OCI-LY7 (cell line): ENCODE measurements around the gene CDH12. TPM values are rescaled to one million over a fixed set of nuclear protein-coding genes. Genes with fewer than 3 reads are reported as not detected.

Experiments
- BruUV-seq: library from RNA; stranded (reverse); fragments of 400-500 nt; replicated peaks from 2 replicates; lab custom pipeline; 2021; lab: Mats Ljungman, UMichigan
- CTCF ChIA-PET: fragments of 300-600 bp; sonication (Branson Sonifier 250); formaldehyde crosslinking; loops from one replicate; lab custom pipeline; 2022; ENCODE audit warnings: antibody characterized with exemption; ENCODE audit not compliant: unreplicated experiment; lab: Charles Lee
- POLR2A ChIA-PET: fragments of 300-600 bp; sonication (Branson Sonifier 250); formaldehyde crosslinking; loops from one replicate; lab custom pipeline; 2022; ENCODE audit warnings: antibody characterized with exemption; lab: Charles Lee
- DNase-seq: peaks from one replicate; pipeline ENCODE4 v3.0.0-alpha.2; 2015; ENCODE audit warnings: low spot score
- H2AFZ ChIP-seq: fragments of 200-600 bp; sonication (generic), shearing (Covaris generic); 2 replicates; pipeline ENCODE4 v1.6.1; 2014; ENCODE audit warnings: mild to moderate bottlenecking, antibody characterized with exemption, low read length, moderate library complexity
- H3K27ac ChIP-seq: fragments of 200-600 bp; sonication (generic); 2 replicates; pipeline ENCODE4 v1.5.1; 2014; ENCODE audit warnings: mixed run types, low read depth, mild to moderate bottlenecking, moderate library complexity, low read length, inconsistent platforms; ENCODE audit not compliant: poor library complexity, severe bottlenecking
- H3K36me3 ChIP-seq: fragments of 200-600 bp; sonication (generic); 2 replicates; pipeline ENCODE4 v1.6.1; 2014; ENCODE audit warnings: mild to moderate bottlenecking, antibody characterized with exemption, low read length, moderate library complexity, mixed read lengths; ENCODE audit not compliant: insufficient read depth
- H3K4me1 ChIP-seq: fragments of 200-600 bp; sonication (generic); 2 replicates; pipeline ENCODE4 v1.5.1; 2014; ENCODE audit warnings: mild to moderate bottlenecking, low read length; ENCODE audit not compliant: insufficient read depth, poor library complexity, severe bottlenecking
- H3K4me2 ChIP-seq: fragments of 200-600 bp; sonication (generic); 2 replicates; pipeline ENCODE4 v1.6.1; 2014; ENCODE audit warnings: mild to moderate bottlenecking, low read length
- H3K4me3 ChIP-seq: fragments of 200-600 bp; sonication (generic); 2 replicates; pipeline ENCODE4 v1.5.1; 2014; ENCODE audit warnings: mild to moderate bottlenecking, low read depth, low read length; ENCODE audit not compliant: poor library complexity, severe bottlenecking
- H3K79me2 ChIP-seq: fragments of 200-600 bp; sonication (generic); 2 replicates; pipeline ENCODE4 v1.6.1; 2016; ENCODE audit warnings: low read depth, mild to moderate bottlenecking, low read length, moderate library complexity, mixed read lengths; ENCODE audit not compliant: insufficient read depth
- H3K9me2 ChIP-seq: fragments of 200-600 bp; sonication (generic); 2 replicates; pipeline ENCODE4 v1.6.1; 2016; ENCODE audit warnings: mild to moderate bottlenecking, low read length, mixed read lengths; ENCODE audit not compliant: insufficient read depth
- H3K9me3 ChIP-seq: fragments of 200-600 bp; sonication (generic); 2 replicates; pipeline ENCODE4 v1.6.1; 2014; ENCODE audit warnings: mild to moderate bottlenecking, mixed run types, low read length, mixed read lengths
- H4K20me1 ChIP-seq: fragments of 200-600 bp; sonication (generic); 2 replicates; pipeline ENCODE4 v1.6.1; 2014; ENCODE audit warnings: mild to moderate bottlenecking, antibody characterized with exemption, low read length, moderate library complexity, mixed read lengths; ENCODE audit not compliant: insufficient read depth
- EZH2phosphoT487 ChIP-seq: fragments of 200-600 bp; sonication (generic); IDR thresholded peaks from 2 replicates; pipeline ENCODE4 v1.6.1; 2018; ENCODE audit warnings: low read depth, borderline replicate concordance, mild to moderate bottlenecking, mixed run types, antibody characterized with exemption, low read length, moderate library complexity, mixed read lengths
- intact Hi-C: fragments of 100-400 bp; cut with micrococcal nuclease; formaldehyde crosslinking; loops from one replicate; pipeline ENCODE4 v1.10.0; 2022; ENCODE audit not compliant: unreplicated experiment
- total RNA-seq, 2 experiments: library from RNA; depleted of rRNA in 1 of 2; stranded (reverse); fragments of >200 nt in 1 of 2; shearing (Covaris generic) in 1 of 2; gene quantifications; 2 replicates each; pipeline ENCODE4 v1.2.3, GENCODE V29; 2014 to 2022
- TF ChIP-seq, protein P1 (sequence below): fragments of 200-600 bp; sonication (generic); conservative IDR thresholded peaks from 2 replicates; pipeline ENCODE4 v1.5.1; 2014; ENCODE audit warnings: mild to moderate bottlenecking, antibody characterized with exemption, low read length, moderate library complexity, mixed read lengths

The CDH12 gene
- total RNA-seq, 2 experiments from 2014 or later = not detected

DNA sequence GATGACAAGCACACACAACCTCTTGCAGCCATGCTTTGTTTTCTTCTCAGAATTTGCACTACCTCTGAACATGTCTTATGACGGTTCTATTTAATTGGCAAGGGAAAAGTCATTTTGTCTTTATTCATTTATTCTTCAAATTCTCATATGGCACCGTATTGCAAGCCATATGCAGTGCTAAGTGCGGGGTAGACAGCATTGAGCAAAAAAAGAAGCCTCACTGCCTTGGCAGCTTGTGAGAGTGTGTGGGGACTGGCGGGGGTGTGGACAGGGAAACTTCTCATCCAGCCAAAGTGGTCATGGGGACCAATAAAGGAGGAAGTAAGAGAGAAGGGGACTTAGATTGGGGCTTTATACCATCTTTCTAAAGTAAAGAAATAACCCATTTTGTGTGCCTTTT lies 160.0 kb downstream of the CDH12 start:
- ChIA-PET CTCF (no interaction called here), POLR2A (no interaction called here)
- no peaks in the 10 kb centered on the region for H3K79me2 ChIP-seq
- no peaks in the 10 kb centered on the region for H3K36me3 ChIP-seq
- H2AFZ ChIP-seq = no peak overlapping the region
- intact Hi-C loops = no loop called here
- TF ChIP-seq EZH2phosphoT487 = no peak
- TF ChIP-seq, protein P1, sequence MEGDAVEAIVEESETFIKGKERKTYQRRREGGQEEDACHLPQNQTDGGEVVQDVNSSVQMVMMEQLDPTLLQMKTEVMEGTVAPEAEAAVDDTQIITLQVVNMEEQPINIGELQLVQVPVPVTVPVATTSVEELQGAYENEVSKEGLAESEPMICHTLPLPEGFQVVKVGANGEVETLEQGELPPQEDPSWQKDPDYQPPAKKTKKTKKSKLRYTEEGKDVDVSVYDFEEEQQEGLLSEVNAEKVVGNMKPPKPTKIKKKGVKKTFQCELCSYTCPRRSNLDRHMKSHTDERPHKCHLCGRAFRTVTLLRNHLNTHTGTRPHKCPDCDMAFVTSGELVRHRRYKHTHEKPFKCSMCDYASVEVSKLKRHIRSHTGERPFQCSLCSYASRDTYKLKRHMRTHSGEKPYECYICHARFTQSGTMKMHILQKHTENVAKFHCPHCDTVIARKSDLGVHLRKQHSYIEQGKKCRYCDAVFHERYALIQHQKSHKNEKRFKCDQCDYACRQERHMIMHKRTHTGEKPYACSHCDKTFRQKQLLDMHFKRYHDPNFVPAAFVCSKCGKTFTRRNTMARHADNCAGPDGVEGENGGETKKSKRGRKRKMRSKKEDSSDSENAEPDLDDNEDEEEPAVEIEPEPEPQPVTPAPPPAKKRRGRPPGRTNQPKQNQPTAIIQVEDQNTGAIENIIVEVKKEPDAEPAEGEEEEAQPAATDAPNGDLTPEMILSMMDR = no peak
- H3K4me2 ChIP-seq = no peak overlapping the region
- no peaks in the 10 kb centered on the region for H4K20me1 ChIP-seq
- no peaks in the 10 kb centered on the region for H3K4me1 ChIP-seq
- no peaks in the 10 kb centered on the region for H3K9me3 ChIP-seq
- H3K27ac ChIP-seq = no peak overlapping the region
- H3K4me3 ChIP-seq = no peak overlapping the region
- no TSS peak for BruUV-seq
- DNase-seq = no peak
- H3K9me2 ChIP-seq = no peaks in the 10 kb centered on the region; the same call in 1 of the 2 replicates

DNA sequence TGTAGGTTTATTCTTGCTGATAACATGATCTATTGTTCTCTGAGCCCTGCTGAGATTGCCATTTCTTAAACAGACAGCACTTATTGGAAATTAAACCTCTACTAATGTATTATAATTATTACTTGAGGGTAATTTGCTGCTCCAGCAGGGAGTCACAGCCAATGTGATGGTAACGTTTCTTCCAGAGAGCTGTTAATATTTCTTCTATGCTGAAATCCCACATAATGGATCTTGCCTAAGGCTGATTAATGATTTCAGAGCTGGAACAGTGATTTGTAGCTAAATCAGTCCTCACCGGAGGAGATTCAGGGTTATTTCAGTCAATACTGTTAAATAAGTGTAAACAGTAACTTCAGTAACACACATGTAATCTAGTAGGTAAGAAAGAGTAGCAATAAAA lies 170.1 kb downstream of the CDH12 start:
- POLR2A ChIA-PET = no interaction called here
- no peak overlapping the region for H2AFZ ChIP-seq
- DNase-seq = no peak
- H3K36me3 ChIP-seq = no peaks in the 10 kb centered on the region
- H3K4me1 ChIP-seq = no peaks in the 10 kb centered on the region
- H3K4me2 ChIP-seq = no peak overlapping the region
- no peak for TF ChIP-seq EZH2phosphoT487
- TF ChIP-seq, protein P1 = no peak
- BruUV-seq = no TSS peak
- no peaks in the 10 kb centered on the region for H3K9me3 ChIP-seq
- CTCF ChIA-PET = no interaction called here
- H3K4me3 ChIP-seq = no peak overlapping the region
- intact Hi-C loops = no loop called here
- H3K9me2 ChIP-seq = no peaks in the 10 kb centered on the region
- H3K27ac ChIP-seq = no peak overlapping the region
- H4K20me1 ChIP-seq = no peaks in the 10 kb centered on the region
- H3K79me2 ChIP-seq = no peaks in the 10 kb centered on the region

DNA sequence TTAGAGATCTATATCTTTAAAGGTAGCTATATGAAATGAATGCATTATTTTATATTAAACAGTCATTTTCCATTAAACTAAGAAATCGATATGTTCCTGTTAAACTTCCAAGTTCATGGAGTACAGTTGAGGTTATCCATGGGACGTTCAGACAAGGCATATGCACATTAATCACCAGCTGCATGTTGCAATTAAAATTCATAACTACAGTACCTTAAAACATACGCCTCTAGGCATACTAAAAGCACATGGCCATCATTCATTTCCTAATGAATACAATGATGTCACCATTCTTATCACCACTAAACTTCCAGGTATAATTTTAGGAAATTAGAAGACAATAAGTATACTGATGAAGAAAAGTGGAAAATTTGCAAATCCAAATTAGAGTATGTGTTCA lies 174.3 kb downstream of the CDH12 start:
- H3K4me1 ChIP-seq = no peaks in the 10 kb centered on the region
- no peaks in the 10 kb centered on the region for H3K79me2 ChIP-seq
- H3K27ac ChIP-seq = no peak overlapping the region
- DNase-seq = no peak
- no peaks in the 10 kb centered on the region for H3K9me2 ChIP-seq
- no peak overlapping the region for H3K4me3 ChIP-seq
- no peaks in the 10 kb centered on the region for H3K9me3 ChIP-seq
- H2AFZ ChIP-seq = no peak overlapping the region
- no TSS peak for BruUV-seq
- H4K20me1 ChIP-seq = no peaks in the 10 kb centered on the region
- no peak for TF ChIP-seq EZH2phosphoT487
- TF ChIP-seq, protein P1 = no peak
- H3K4me2 ChIP-seq = no peak overlapping the region
- no peaks in the 10 kb centered on the region for H3K36me3 ChIP-seq
- ChIA-PET CTCF (no interaction called here), POLR2A (interaction anchor here (0.6 kb wide), 1 partner anchor 36 kb away, joined by 4 read pairs; no protein-coding TSS in a partner anchor)
- intact Hi-C loops = no loop called here
